HG03025 (cell line): Measurements from ENCODE around the gene RNF149.

Experiments used
- ATAC-seq: cut with Tn5 transposase; IDR thresholded peaks from one replicate; pipeline ENCODE4 v1.9.1; 2021; ENCODE audit warnings: mild to moderate bottlenecking, moderate library complexity; ENCODE audit not compliant: unreplicated experiment, low FRiP score

RNF149 gene

DNA sequence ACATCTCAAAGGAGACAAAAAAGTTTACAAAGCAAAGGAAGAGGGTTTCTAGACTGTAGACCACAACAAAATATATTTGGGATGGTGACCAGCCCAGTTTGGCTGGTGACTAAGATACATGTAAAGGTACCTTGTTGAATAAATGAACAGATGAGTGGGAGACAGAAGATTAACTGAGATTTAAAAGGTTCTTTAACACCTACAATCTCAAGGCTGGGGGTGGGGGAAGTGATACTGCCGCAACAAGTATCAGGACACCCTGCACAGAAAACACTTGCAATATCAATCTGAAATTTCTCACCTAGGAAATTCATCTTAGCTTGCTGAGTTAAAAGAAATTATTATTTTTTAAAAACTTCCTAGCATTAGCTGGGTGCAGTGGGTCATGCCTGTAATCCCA, 8.3 kb downstream of the RNF149 start:
- no peak for ATAC-seq

GRCh38 chr2:101299604-101300003, 8.9 kb downstream of the RNF149 start:
- ATAC-seq: no peak

GRCh38 chr2:101297383-101297782, 11.1 kb downstream of the RNF149 start:
- no peak for ATAC-seq

DNA sequence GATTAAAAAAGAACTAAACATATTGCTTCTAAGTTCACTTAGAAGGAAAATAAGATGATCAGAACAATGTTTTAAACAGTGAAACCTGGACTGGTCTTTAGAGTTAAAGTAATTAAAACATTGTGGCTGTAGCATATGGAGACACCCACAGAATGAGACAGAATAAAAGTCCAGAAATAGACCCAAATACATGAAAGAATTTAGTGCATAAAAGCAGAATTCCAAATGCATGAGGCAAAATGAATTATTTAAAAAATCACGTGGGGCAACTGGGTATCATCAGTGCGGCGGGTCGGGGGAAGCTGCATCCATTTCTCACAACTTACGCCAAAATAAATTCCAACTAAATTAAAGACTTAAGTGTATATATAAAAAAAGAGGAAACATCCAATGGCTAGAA, 12.1 kb downstream of the RNF149 start:
- no peak for ATAC-seq

- no peak for ATAC-seq
These were observed 12.6 kb downstream of the RNF149 start for GRCh38 chr2:101295895-101296294.

- no peak for ATAC-seq
These were observed 13.6 kb downstream of the RNF149 start for GRCh38 chr2:101294861-101295260.

DNA sequence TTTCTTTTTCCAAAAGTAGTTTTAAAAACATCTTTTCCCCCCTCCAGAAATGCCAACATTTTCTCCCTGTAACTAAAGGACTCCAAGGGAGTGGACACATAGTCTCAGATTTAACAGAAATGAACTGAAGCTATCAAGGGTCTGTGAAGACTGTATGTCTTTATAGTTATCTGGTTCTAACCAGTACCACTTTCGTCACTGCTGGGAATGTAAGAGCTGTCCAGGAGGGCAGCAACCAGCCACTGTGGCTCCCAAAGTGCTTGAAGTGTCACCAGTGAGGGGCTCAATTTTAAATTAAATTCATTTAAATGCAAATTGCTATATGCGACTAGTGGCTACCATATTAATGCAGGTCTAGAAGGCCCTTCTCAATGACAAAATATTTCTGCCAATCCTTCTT, 15.0 kb downstream of the RNF149 start:
- ATAC-seq: no peak

DNA sequence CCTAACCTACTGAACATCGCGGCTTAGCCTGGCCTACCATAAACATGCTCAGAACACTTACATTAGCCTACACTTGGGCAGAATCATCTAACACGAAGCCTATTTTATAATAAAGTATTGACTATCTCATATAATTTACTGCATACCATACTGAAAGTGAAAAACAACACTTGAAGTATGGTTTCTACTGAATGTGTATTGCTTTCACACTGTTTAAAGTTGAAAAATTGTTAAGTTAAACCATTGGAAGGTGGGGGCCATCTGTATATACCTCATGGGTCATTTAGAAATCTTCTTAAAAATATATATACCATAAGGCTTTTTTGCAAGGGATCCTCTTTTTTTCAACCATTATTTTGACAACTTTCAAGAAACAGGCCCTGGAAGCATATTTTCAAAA, 16.5 kb downstream of the RNF149 start:
- ATAC-seq: no peak

DNA sequence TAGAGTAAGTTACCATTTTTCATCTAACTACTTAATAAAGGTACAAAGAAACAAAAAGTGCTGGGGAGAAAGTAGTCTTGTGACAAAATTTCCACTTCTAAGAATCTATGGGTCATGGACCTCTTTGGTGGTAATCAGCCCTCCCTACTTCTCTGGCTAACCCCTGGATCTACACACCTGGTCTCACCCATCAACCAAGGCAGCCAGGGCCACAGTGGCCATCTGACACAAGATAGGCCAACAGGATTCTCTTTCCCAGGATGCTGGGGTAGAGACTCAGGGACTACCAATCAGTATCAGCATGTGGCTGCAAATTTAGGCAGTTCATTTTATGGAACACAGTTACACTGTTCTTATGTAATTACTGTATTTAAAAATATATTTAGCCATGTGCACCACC, 17.8 kb downstream of the RNF149 start:
- no peak for ATAC-seq

- ATAC-seq: no peak
These were observed 21.2 kb downstream of the RNF149 start for GRCh38 chr2:101287303-101287702.

DNA sequence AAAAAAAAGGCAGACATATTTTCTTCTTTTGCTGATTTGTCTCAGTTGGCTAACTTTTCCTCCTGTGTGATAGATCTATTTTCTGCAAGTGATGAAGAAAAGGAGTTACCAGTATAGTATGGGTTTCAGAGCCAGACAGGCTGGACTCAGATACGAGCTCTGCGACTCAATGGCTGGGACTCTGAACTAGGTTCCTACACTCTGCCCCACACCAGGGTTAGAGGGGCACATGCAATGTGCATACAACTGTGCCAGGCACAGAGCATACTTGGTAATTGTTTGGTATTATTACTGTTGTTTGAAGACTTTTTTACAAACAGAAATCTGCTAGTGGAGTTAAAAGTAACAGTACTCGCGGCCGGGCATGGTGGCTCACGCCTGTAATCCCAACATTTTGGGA, 21.8 kb downstream of the RNF149 start:
- no peak for ATAC-seq

DNA sequence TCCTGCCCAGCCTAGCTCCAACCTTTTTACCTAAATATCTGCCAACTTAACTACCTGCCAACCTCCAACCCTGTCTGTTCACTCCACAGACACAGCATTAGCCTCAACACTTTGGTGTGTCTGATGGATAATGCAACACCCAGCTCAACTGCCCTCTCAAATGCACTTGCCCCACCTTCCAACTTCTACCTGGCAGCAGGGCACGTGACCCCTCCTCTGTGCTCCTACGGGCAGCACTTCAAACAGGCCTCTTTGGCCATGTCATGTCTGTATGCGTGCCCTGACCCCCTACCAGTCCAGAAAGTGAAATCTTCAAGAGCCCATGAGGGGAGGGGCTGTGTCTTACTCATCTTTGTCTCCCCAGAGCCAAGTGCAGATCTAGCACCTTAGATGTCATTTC, 25.5 kb downstream of the RNF149 start:
- ATAC-seq: no peak

- no peak for ATAC-seq
These were observed 27.0 kb downstream of the RNF149 start for GRCh38 chr2:101281482-101281881.

DNA sequence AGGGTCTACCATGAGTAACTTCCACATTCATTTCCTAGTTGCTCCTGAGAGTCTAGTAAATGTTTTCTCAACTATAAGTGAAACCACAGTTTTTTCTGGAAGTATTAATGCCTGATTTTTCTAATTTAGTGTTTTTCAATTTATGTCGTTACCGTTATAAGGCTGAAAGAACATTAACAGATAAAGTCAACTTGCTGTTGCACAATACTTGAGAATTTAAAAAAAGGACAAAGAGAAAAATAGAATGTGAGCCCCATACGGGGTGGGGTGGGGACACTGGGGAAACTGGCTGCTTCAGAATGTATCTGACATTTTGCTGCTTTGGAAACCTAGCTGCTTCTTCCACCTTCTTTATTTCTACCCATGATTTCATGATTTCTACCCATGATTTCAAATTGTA, 29.6 kb downstream of the RNF149 start:
- no peak for ATAC-seq

GRCh38 chr2:101277111-101277510, 31.4 kb downstream of the RNF149 start:
- ATAC-seq: no peak

- no peak for ATAC-seq
These were observed 34.4 kb downstream of the RNF149 start for GRCh38 chr2:101274142-101274541.

- ATAC-seq: no peak
These were observed 35.4 kb downstream of the RNF149 start for GRCh38 chr2:101273056-101273455.

DNA sequence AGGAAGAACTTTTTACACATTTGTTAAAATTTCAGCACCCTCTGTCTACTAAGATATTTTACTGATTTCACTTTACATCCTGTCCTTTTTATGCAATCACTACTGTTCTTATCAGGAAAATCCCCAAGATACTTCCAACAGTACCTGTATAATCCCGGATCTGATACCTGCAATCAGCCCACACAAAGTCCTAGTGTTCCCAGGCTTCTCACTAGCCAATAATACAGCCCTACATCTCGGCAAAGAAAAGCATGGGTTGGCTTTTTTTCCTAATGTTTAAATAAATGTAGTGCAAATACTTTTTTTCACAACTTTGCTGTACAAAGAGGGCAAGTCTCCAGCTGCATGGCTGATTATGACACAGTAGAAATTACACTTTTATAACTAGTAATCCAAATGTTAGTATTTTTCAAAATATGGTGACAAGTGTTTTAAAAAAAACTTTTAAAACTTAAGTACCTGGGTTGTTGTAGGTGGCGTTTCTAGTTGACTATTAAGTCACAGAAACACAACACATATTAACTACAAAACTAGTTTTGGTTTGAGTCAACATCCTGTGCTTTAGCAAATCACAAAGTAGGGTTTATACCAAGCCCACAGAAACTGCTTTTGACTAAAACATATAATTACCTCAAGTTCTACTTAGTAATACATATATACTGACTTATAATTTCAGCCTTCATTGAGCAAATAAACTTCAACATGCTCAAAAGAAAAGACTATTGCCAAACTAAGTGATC, 36.3 kb downstream of the RNF149 start:
- ATAC-seq: peak; percentile 85

GRCh38 chr2:101270700-101271259, 37.7 kb downstream of the RNF149 start:
- ATAC-seq: no peak

- no peak for ATAC-seq
These were observed 40.5 kb downstream of the RNF149 start for GRCh38 chr2:101267671-101268656.

GRCh38 chr2:101265893-101266499, 42.5 kb downstream of the RNF149 start:
- ATAC-seq: no peak
